HepG2 (cell line): ENCODE measurements around the gene TBC1D1. TPM values are rescaled to one million over a fixed set of nuclear protein-coding genes. Genes with fewer than 3 reads are reported as not detected.

Experiments
- ATAC-seq: fragments of 200-7000 bp; cut with Tn5 transposase; 3 replicates; pipeline ENCODE4 v1.9.1; 2020; ENCODE audit warnings: mild to moderate bottlenecking, moderate library complexity
- BruUV-seq: library from RNA; stranded (reverse); fragments of 400-500 nt; replicated peaks from 2 replicates; lab custom pipeline; 2021; lab: Mats Ljungman, UMichigan
- CTCF ChIA-PET: fragments of 300-600 bp; formaldehyde crosslinking; extraction: SDS; loops from one replicate; lab custom pipeline; 2021; ENCODE audit warnings: low total read pairs, inconsistent platforms, low intra/inter-chr PET ratio; lab: Yijun Ruan, JAX
- POLR2A ChIA-PET: fragments of 350-600 bp; sonication (Branson Sonifier 250); formaldehyde crosslinking; loops from one replicate; lab custom pipeline; 2020; ENCODE audit warnings: antibody characterized with exemption, inconsistent platforms; lab: Yijun Ruan, JAX
- DNase-seq: peaks from one replicate; pipeline ENCODE4 v3.0.0-alpha.2; 2015; ENCODE audit warnings: low spot score
- FAIRE-seq: peaks from 3 replicates; lab custom pipeline; 2011; peaks lifted over from hg19 to GRCh38; lab: Jason Lieb, UNC
- H2AFZ ChIP-seq: one replicate; pipeline ENCODE4 v1.6.1; 2011; ENCODE audit warnings: low read length, inconsistent platforms
- H3K27ac ChIP-seq: fragments of 300-600 bp; 3 replicates; pipeline ENCODE4 v1.8.0; 2011; ENCODE audit warnings: mixed run types, mild to moderate bottlenecking, mixed read lengths, low read length, inconsistent platforms; ENCODE audit not compliant: insufficient read depth; ENCODE audit errors: extremely low read length
- H3K27me3 ChIP-seq, 2 experiments: fragments of 200-600 bp in 1 of 2; 2 replicates in 1 of 2; 3 replicates in 1 of 2; pipeline versions ENCODE4 v1.6.0 to v1.8.0; 2011; ENCODE audit warnings: low read length in 2 of 2, mild to moderate bottlenecking in 2 of 2, moderate library complexity in 2 of 2, inconsistent platforms in 1 of 2; ENCODE audit not compliant: insufficient read depth in 2 of 2, control insufficient read depth in 1 of 2
- H3K36me3 ChIP-seq, 2 experiments: fragments of 200-600 bp in 1 of 2; replicated peaks in 1 of 2; 2 replicates in 1 of 2; 3 replicates in 1 of 2; pipeline versions ENCODE4 v1.5.1 to v1.8.0; 2011; ENCODE audit warnings: low read length in 2 of 2, inconsistent platforms in 1 of 2; ENCODE audit not compliant: insufficient read depth in 2 of 2, control insufficient read depth in 1 of 2
- H3K4me1 ChIP-seq: 2 replicates; pipeline ENCODE4 v1.5.1; 2012; ENCODE audit warnings: low read length, inconsistent platforms; ENCODE audit not compliant: insufficient read depth
- H3K4me2 ChIP-seq: 2 replicates; pipeline ENCODE4 v1.6.0; 2011; ENCODE audit warnings: low read depth, low read length, inconsistent platforms
- H3K4me3 ChIP-seq, 3 experiments: fragments of 200-600 bp in 1 of 3; sonication (generic), shearing (Covaris generic) in 1 of 3; replicated peaks in 1 of 3; 2 replicates each; pipeline ENCODE4 v1.5.1; 2011 to 2016; ENCODE audit warnings: low read length in 3 of 3, inconsistent platforms in 2 of 3, low read depth in 2 of 3, mild to moderate bottlenecking in 2 of 3, control low read depth in 1 of 3, mixed read lengths in 1 of 3; ENCODE audit not compliant: insufficient read depth in 1 of 3
- H3K79me2 ChIP-seq: one replicate; pipeline ENCODE4 v1.6.1; 2011; ENCODE audit warnings: low read length, inconsistent platforms; ENCODE audit not compliant: insufficient read depth
- H3K9ac ChIP-seq: 2 replicates; pipeline ENCODE4 v1.6.0; 2011; ENCODE audit warnings: mild to moderate bottlenecking, low read depth, low read length, inconsistent platforms; ENCODE audit not compliant: insufficient read depth
- H3K9me3 ChIP-seq: 2 replicates; pipeline ENCODE4 v1.5.1; 2012; ENCODE audit warnings: mild to moderate bottlenecking, low read length
- H4K20me1 ChIP-seq: 2 replicates; pipeline ENCODE4 v1.6.0; 2011; ENCODE audit warnings: inconsistent platforms, mild to moderate bottlenecking, low read length, moderate library complexity; ENCODE audit not compliant: insufficient read depth
- CAMTA2 ChIP-seq: sonication (generic); formaldehyde crosslinking; IDR thresholded peaks from 2 replicates; pipeline ENCODE4 v1.4.0; 2020; ENCODE audit warnings: mild to moderate bottlenecking, missing genetic modification reagents, borderline replicate concordance
- CCDC6 ChIP-seq: sonication (generic); formaldehyde crosslinking; IDR thresholded peaks from 2 replicates; pipeline ENCODE4 v1.8.1; 2022; ENCODE audit warnings: mild to moderate bottlenecking, missing genetic modification reagents, moderate library complexity
- JARID2 ChIP-seq: sonication (generic); formaldehyde crosslinking; IDR thresholded peaks from 2 replicates; pipeline ENCODE4 v1.8.1; 2023; ENCODE audit warnings: missing genetic modification reagents, inconsistent platforms; ENCODE audit not compliant: insufficient replicate concordance
- PAWR ChIP-seq: sonication (generic); formaldehyde crosslinking; IDR thresholded peaks from 2 replicates; pipeline ENCODE4 v1.4.0; 2020; ENCODE audit warnings: missing genetic modification reagents, mild to moderate bottlenecking, borderline replicate concordance
- RBM39 ChIP-seq: fragments of 200-400 bp; formaldehyde crosslinking; IDR thresholded peaks from one replicate; pipeline ENCODE4 v1.6.1; 2018; ENCODE audit warnings: antibody characterized with exemption, mild to moderate bottlenecking, low read depth, low read length; ENCODE audit not compliant: poor library complexity, severe bottlenecking
- SAFB2 ChIP-seq: sonication (generic); formaldehyde crosslinking; IDR thresholded peaks from 2 replicates; pipeline ENCODE4 v1.5.1; 2020; ENCODE audit warnings: missing genetic modification reagents, low read depth, mild to moderate bottlenecking, borderline replicate concordance
- USF2 ChIP-seq, 2 experiments: sonication (generic) in 1 of 2; formaldehyde crosslinking in 1 of 2; IDR thresholded peaks; 2 replicates each; pipeline versions ENCODE4 v1.5.1 to v1.6.1; 2011 to 2020; ENCODE audit warnings: borderline replicate concordance in 1 of 2, low read depth in 1 of 2, low read length in 1 of 2, mild to moderate bottlenecking in 1 of 2, missing genetic modification reagents in 1 of 2, moderate library complexity in 1 of 2
- ZHX2 ChIP-seq, 2 experiments: sonication (generic) in 1 of 2; formaldehyde crosslinking in 1 of 2; IDR thresholded peaks; 2 replicates each; pipeline versions ENCODE4 v1.6.1 to v1.9.0; 2014 to 2022; ENCODE audit warnings: antibody characterized with exemption in 1 of 2, borderline replicate concordance in 1 of 2, inconsistent platforms in 1 of 2, low read depth in 1 of 2, missing genetic modification reagents in 1 of 2
- ZMYM4 ChIP-seq: sonication (generic); formaldehyde crosslinking; IDR thresholded peaks from 2 replicates; pipeline ENCODE4 v1.8.1; 2023; ENCODE audit warnings: mild to moderate bottlenecking, missing genetic modification reagents
- ZNF121 ChIP-seq: sonication (generic); formaldehyde crosslinking; IDR thresholded peaks from 2 replicates; pipeline ENCODE4 v1.5.0; 2020; ENCODE audit warnings: mild to moderate bottlenecking, missing genetic modification reagents
- ZNF282 ChIP-seq: fragments of 450-650 bp; IDR thresholded peaks from 2 replicates; pipeline ENCODE4 v1.6.1; 2018; ENCODE audit not compliant: partially characterized antibody
- ZNF496 ChIP-seq: sonication (generic); formaldehyde crosslinking; IDR thresholded peaks from 2 replicates; pipeline ENCODE4 v1.8.1; 2023; ENCODE audit warnings: mild to moderate bottlenecking, moderate library complexity, missing genetic modification reagents; ENCODE audit not compliant: insufficient replicate concordance
- ZNF572 ChIP-seq: sonication (generic); formaldehyde crosslinking; IDR thresholded peaks from 2 replicates; pipeline ENCODE4 v1.5.1; 2020; ENCODE audit warnings: mild to moderate bottlenecking, missing genetic modification reagents
- ZNF781 ChIP-seq: sonication (generic); formaldehyde crosslinking; IDR thresholded peaks from 2 replicates; pipeline ENCODE4 v1.5.1; 2020; ENCODE audit warnings: borderline replicate concordance, mild to moderate bottlenecking, missing genetic modification reagents; ENCODE audit errors: not compliant biosample characterization
- ZSCAN22 ChIP-seq: sonication (generic); formaldehyde crosslinking; IDR thresholded peaks from 2 replicates; pipeline ENCODE4 v1.4.0; 2020; ENCODE audit warnings: mild to moderate bottlenecking, missing genetic modification reagents
- WGBS: methylation state at CpG from one replicate; pipeline ENCODE4 v1.1.6; 2017; ENCODE audit warnings: low lambda C conversion rate; 5-methylcytosine and 5-hydroxymethylcytosine counted together
- in situ Hi-C: cut with HindIII; loops from 2 replicates; pipeline ENCODE4 v1.10.0; 2017; ENCODE audit warnings: low pct_unique_long_range_greater_than_20kb; ENCODE audit not compliant: extremely low pct_ligation_motif_present
- intact Hi-C: fragments of 100-400 bp; cut with micrococcal nuclease; formaldehyde crosslinking; loops from one replicate; pipeline ENCODE4 v1.10.0; 2022; ENCODE audit not compliant: unreplicated experiment
- polyA plus RNA-seq, 8 experiments: library from polyadenylated mRNA; depleted of rRNA in 3 of 8; stranded (reverse) in 7 of 8; unstranded in 1 of 8; fragments of >200 nt; fragmentation: Illumina TruSeq in 4 of 8; extraction: Trizol in 4 of 8; gene quantifications; 2 replicates each; pipeline versions ENCODE4 v1.2.1 to v1.2.3, GENCODE V29; 2011 to 2016; ENCODE audit warnings: low read depth in 4 of 8, missing spikeins in 1 of 8, mixed read lengths in 1 of 8; ENCODE audit not compliant: insufficient read depth in 1 of 8
- total RNA-seq, 5 experiments: library from RNA; depleted of rRNA; stranded (reverse); fragments of >200 nt; fragmentation: Illumina TruSeq; extraction: Trizol; gene quantifications; 2 replicates each; pipeline ENCODE4 v1.2.3, GENCODE V29; 2016; ENCODE audit warnings: low read depth in 1 of 5

Gene TBC1D1
- total and polyA plus RNA-seq, 2 of the 13 experiments (the other 11 are each of a cell fraction or from before 2014, with no cell fraction given): 37.3 to 62.8 TPM

GRCh38 chr4:38144031-38144430 lies 253.1 kb downstream of the TBC1D1 start:
- Histone ChIP-seq H3K9me3 (no peaks in the 10 kb centered on the region), H3K4me3 (no peak overlapping the region), H3K9ac (no peak overlapping the region), H3K27me3 (no peaks in the 10 kb centered on the region), H2AFZ (no peak overlapping the region), H3K36me3 (peaks cover 0 to 6% of the 10 kb centered on the region in 2 experiments; a peak in 1 of 5 replicates), H4K20me1 (no peaks in the 10 kb centered on the region), H3K27ac (no peak overlapping the region), H3K4me1 (peaks cover 50% of the 10 kb centered on the region), H3K4me2 (no peak overlapping the region), H3K79me2 (no peaks in the 10 kb centered on the region)
- CTCF ChIA-PET: no interaction called here
- no peak for DNase-seq
- intact Hi-C loops: no loop called here
- POLR2A ChIA-PET: interaction anchor here (1.5 to 1.6 kb wide), 2 partner anchors 11 to 17 kb away, joined by 5 to 11 read pairs; no protein-coding TSS in a partner anchor
- in situ Hi-C loops: no loop called here
- no TSS peak for BruUV-seq
- WGBS: 95% methylated on average over 1 of the region's 1 CpG
- ATAC-seq: no peak
- FAIRE-seq: no peak
- no peak for TF ChIP-seq ZNF781
- no peak for TF ChIP-seq ZNF282
- no peak for TF ChIP-seq CCDC6 (CRISPR knock-in tag)
- TF ChIP-seq CAMTA2 (CRISPR knock-in tag): no peak
- no peak for TF ChIP-seq ZMYM4 (CRISPR knock-in tag)
- no peak for TF ChIP-seq USF2 (IDR thresholded peaks at IDR 0.05; ENCODE audit: low read depth, low read length)
- TF ChIP-seq USF2 (CRISPR knock-in tag; IDR thresholded peaks at IDR 0.05; ENCODE audit: borderline replicate concordance): no peak
- TF ChIP-seq ZHX2 (IDR thresholded peaks at IDR 0.05; ENCODE audit: low read depth): no peak
- no peak for TF ChIP-seq ZHX2 (CRISPR knock-in tag; IDR thresholded peaks at IDR 0.05; ENCODE audit: borderline replicate concordance)
- TF ChIP-seq ZNF121 (CRISPR knock-in tag): no peak
- no peak for TF ChIP-seq JARID2 (CRISPR knock-in tag)
- TF ChIP-seq ZSCAN22 (CRISPR knock-in tag): no peak
- no peak for TF ChIP-seq RBM39
- no peak for TF ChIP-seq ZNF572 (CRISPR knock-in tag)
- TF ChIP-seq ZNF496 (CRISPR knock-in tag): no peak
- no peak for TF ChIP-seq SAFB2 (CRISPR knock-in tag)
- no peak for TF ChIP-seq PAWR (CRISPR knock-in tag)
